Fibroblast of lung (primary cell): ENCODE measurements around the gene APOB. TPM values are rescaled to one million over a fixed set of nuclear protein-coding genes. Genes with fewer than 3 reads are reported as not detected.

Experiments
- DNase-seq, 2 donors: peaks; one replicate each; pipeline versions ENCODE4 v3.0.0 to v3.0.0-alpha.2; 2010; ENCODE audit warnings: low read depth in 2 of 2
- H2AFZ ChIP-seq: 2 replicates; pipeline ENCODE4 v1.5.1; 2012; ENCODE audit warnings: low read length, control low read depth, inconsistent platforms
- H3K27ac ChIP-seq: 2 replicates; pipeline ENCODE4 v1.5.1; 2011; ENCODE audit warnings: low read length, control low read depth; ENCODE audit not compliant: insufficient read depth
- H3K27me3 ChIP-seq: 2 replicates; pipeline ENCODE4 v1.5.1; 2011; ENCODE audit warnings: mild to moderate bottlenecking, low read length; ENCODE audit not compliant: control insufficient read depth, insufficient read depth
- H3K36me3 ChIP-seq: 2 replicates; pipeline ENCODE4 v1.5.1; 2011; ENCODE audit warnings: low read length; ENCODE audit not compliant: control insufficient read depth, insufficient read depth
- H3K4me1 ChIP-seq: 2 replicates; pipeline ENCODE4 v1.5.1; 2011; ENCODE audit warnings: low read length; ENCODE audit not compliant: control insufficient read depth, insufficient read depth; ENCODE audit errors: extremely low read depth
- H3K4me2 ChIP-seq: 2 replicates; pipeline ENCODE4 v1.5.1; 2011; ENCODE audit warnings: low read length, control low read depth; ENCODE audit not compliant: insufficient read depth; ENCODE audit errors: extremely low read depth
- H3K4me3 ChIP-seq, 4 experiments: fragments of 200-600 bp in 1 of 4; sonication (generic) in 1 of 4; replicated peaks in 1 of 4; 2 replicates each; pipeline ENCODE4 v1.5.1; 2011 to 2016; ENCODE audit warnings: low read length in 4 of 4, low read depth in 3 of 4, mild to moderate bottlenecking in 3 of 4, control low read depth in 2 of 4, inconsistent platforms in 1 of 4, mixed read lengths in 1 of 4; ENCODE audit not compliant: insufficient read depth in 1 of 4; ENCODE audit errors: control extremely low read depth in 1 of 4
- H3K79me2 ChIP-seq: 2 replicates; pipeline ENCODE4 v1.5.1; 2012; ENCODE audit warnings: mild to moderate bottlenecking, low read length, inconsistent platforms; ENCODE audit not compliant: control insufficient read depth, insufficient read depth
- H3K9ac ChIP-seq: 2 replicates; pipeline ENCODE4 v1.5.1; 2011; ENCODE audit warnings: mild to moderate bottlenecking, low read length, control low read depth; ENCODE audit not compliant: insufficient read depth
- H3K9me3 ChIP-seq: 2 replicates; pipeline ENCODE4 v1.5.1; 2012; ENCODE audit warnings: low read depth, low read length; ENCODE audit not compliant: control insufficient read depth, insufficient read depth
- H4K20me1 ChIP-seq: 2 replicates; pipeline ENCODE4 v1.5.1; 2011; ENCODE audit warnings: low read length; ENCODE audit not compliant: control insufficient read depth, insufficient read depth; ENCODE audit errors: extremely low read depth
- EZH2 ChIP-seq: IDR thresholded peaks from 2 replicates; pipeline ENCODE4 v1.5.1; 2012; ENCODE audit warnings: low read length, control low read depth, mild to moderate bottlenecking; ENCODE audit errors: missing control alignments
- polyA plus RNA-seq, 2 donors: library from polyadenylated mRNA; depleted of rRNA in 1 of 2; stranded (reverse) in 1 of 2; unstranded in 1 of 2; fragments of >200 nt; gene quantifications; 2 replicates each; pipeline ENCODE4 v1.2.1, GENCODE V29; 2011 to 2012; ENCODE audit warnings: missing spikeins in 1 of 2
- total RNA-seq: library from RNA; depleted of rRNA; stranded (reverse); fragments of >200 nt; gene quantifications from 2 replicates; pipeline ENCODE4 v1.2.1, GENCODE V29; 2014
- TF ChIP-seq, protein P1 (sequence below), 2 donors: IDR thresholded peaks in 1 of 2; conservative IDR thresholded peaks in 1 of 2; 1 replicate in 1 of 2; 2 replicates in 1 of 2; pipeline ENCODE4 v1.5.1; 2011 to 2012; ENCODE audit warnings: low read length in 2 of 2, control low read depth in 1 of 2, inconsistent platforms in 1 of 2, low read depth in 1 of 2, mild to moderate bottlenecking in 1 of 2

The APOB gene
- total and polyA plus RNA-seq, 2 donors (not counting 1 experiment from before 2014, with no cell fraction given) = under 0.01 TPM; not detected in 1

DNA sequence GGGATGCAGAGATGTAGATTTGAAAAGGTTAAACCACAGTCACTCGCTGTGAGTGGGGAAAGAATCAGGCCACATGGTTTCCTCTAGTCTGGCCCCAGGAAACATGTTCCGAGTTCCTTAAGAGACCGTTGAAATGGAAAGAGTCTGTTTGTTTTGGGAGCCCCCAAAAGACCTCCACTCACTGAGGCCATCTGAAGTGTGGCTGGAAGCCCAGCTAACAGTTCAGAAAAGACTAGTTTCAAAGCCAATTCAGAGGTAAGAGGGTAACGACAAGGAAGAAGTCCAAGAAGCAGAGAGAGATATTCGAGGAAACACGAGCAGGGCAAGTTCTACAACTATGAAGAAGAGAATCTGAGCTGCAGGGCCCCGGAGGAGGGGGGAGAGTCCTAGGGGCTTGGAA lies 61.0 kb downstream of the APOB start:
- TF ChIP-seq, protein P1, sequence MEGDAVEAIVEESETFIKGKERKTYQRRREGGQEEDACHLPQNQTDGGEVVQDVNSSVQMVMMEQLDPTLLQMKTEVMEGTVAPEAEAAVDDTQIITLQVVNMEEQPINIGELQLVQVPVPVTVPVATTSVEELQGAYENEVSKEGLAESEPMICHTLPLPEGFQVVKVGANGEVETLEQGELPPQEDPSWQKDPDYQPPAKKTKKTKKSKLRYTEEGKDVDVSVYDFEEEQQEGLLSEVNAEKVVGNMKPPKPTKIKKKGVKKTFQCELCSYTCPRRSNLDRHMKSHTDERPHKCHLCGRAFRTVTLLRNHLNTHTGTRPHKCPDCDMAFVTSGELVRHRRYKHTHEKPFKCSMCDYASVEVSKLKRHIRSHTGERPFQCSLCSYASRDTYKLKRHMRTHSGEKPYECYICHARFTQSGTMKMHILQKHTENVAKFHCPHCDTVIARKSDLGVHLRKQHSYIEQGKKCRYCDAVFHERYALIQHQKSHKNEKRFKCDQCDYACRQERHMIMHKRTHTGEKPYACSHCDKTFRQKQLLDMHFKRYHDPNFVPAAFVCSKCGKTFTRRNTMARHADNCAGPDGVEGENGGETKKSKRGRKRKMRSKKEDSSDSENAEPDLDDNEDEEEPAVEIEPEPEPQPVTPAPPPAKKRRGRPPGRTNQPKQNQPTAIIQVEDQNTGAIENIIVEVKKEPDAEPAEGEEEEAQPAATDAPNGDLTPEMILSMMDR (conservative IDR thresholded peaks at IDR 0.05 in 1 of 2, IDR thresholded peaks at IDR 0.05 in 1 of 2; ENCODE audit: low read depth in 1 of 2, low read length in 2 of 2) = no peak
- TF ChIP-seq EZH2 = no peak
- no peaks in the 10 kb centered on the region for H3K4me1 ChIP-seq
- H3K27ac ChIP-seq = no peak overlapping the region
- no peak for DNase-seq
- H3K79me2 ChIP-seq = no peaks in the 10 kb centered on the region
- no peaks in the 10 kb centered on the region for H3K9me3 ChIP-seq
- H3K27me3 ChIP-seq = no peaks in the 10 kb centered on the region
- H4K20me1 ChIP-seq = no peaks in the 10 kb centered on the region
- H3K9ac ChIP-seq = no peak overlapping the region
- no peak overlapping the region for H3K4me3 ChIP-seq
- H3K36me3 ChIP-seq = no peaks in the 10 kb centered on the region
- H2AFZ ChIP-seq = no peak overlapping the region
- H3K4me2 ChIP-seq = no peak overlapping the region

DNA sequence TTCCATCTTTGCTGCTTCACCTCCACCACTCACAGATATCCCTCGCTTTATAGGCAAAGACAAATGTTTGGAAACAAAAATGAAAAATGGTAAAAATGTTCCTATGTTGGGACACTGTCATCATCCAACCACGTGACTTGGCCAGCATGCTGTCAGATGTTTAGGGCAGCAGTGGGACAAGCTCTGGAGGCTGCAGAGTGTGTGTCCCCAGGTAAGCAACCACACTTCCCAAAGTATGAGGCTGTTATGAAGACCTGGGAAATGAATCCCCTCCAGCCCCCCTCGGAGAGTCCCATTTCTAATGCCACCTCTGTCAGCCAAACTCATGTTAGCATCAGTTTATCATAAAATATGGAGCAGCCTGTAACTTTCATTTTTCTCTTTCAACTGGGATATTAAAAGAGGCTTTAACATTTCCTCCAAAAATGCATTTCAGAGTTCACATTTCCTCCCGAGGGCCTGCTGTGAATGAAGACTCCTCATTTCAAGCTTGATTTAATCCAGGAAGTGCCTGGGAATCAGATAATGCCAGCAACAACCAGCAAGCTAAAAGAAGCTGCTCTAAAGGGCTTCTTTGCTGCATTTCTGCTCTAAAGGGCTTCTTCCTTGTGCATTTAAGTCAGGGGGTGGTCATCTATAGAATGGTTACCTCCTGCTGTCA lies 66.2 kb downstream of the APOB start:
- Histone ChIP-seq H3K79me2 (no peaks in the 10 kb centered on the region), H3K36me3 (no peaks in the 10 kb centered on the region), H3K4me1 (no peaks in the 10 kb centered on the region), H3K4me2 (no peak overlapping the region), H4K20me1 (no peaks in the 10 kb centered on the region), H3K27me3 (no peaks in the 10 kb centered on the region), H3K27ac (no peak overlapping the region), H3K9me3 (no peaks in the 10 kb centered on the region), H2AFZ (no peak overlapping the region), H3K4me3 (no peak overlapping the region), H3K9ac (no peak overlapping the region)
- DNase-seq = no peak
- TF ChIP-seq EZH2 = no peak
- TF ChIP-seq, protein P1 (conservative IDR thresholded peaks at IDR 0.05 in 1 of 2, IDR thresholded peaks at IDR 0.05 in 1 of 2; ENCODE audit: low read depth in 1 of 2, low read length in 2 of 2) = no peak

DNA sequence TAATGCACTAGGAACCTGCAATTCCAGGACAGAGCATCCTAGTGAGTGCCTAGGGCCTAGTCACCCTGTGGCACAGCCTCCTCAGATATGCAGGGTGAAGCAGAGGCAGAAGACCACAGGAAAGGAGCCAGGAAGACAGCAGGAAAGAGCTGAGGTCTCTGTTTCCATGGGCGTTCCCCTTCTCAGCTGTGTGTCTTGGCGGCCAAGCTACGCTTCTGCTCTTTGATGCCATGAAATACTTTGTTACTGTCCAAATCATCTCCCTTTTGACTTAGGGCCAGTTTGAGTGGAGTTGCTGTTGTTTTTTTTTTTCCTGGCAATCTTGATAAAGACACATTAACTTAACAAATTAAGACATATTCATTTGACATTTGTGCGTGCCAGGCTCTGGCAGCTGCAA lies 67.3 kb downstream of the APOB start:
- Histone ChIP-seq H3K4me1 (no peaks in the 10 kb centered on the region), H3K4me2 (no peak overlapping the region), H2AFZ (no peak overlapping the region), H3K9me3 (no peaks in the 10 kb centered on the region), H4K20me1 (no peaks in the 10 kb centered on the region), H3K27ac (no peak overlapping the region), H3K36me3 (no peaks in the 10 kb centered on the region), H3K79me2 (no peaks in the 10 kb centered on the region), H3K9ac (no peak overlapping the region), H3K4me3 (no peak overlapping the region), H3K27me3 (no peaks in the 10 kb centered on the region)
- TF ChIP-seq, protein P1 (conservative IDR thresholded peaks at IDR 0.05 in 1 of 2, IDR thresholded peaks at IDR 0.05 in 1 of 2; ENCODE audit: low read depth in 1 of 2, low read length in 2 of 2) = no peak
- no peak for TF ChIP-seq EZH2
- DNase-seq = no peak
